GM10266 (cell line): Measurements from ENCODE around the gene ZDHHC7.

Experiments used
- DNase-seq: peaks from one replicate; pipeline ENCODE4 v3.0.0; 2012; ENCODE audit errors: extremely low spot score
- CTCF ChIP-seq: IDR thresholded peaks from 2 replicates; pipeline ENCODE4 v1.5.1; 2012; ENCODE audit warnings: mild to moderate bottlenecking, low read depth; ENCODE audit not compliant: control insufficient read depth, insufficient read depth; ENCODE audit errors: missing control alignments

ZDHHC7 gene

GRCh38 chr16:84952335-84953189 lies 58.8 kb downstream of the ZDHHC7 start:
- peak; percentile 79 for TF ChIP-seq CTCF
- DNase-seq, result peak; percentile 80

- TF ChIP-seq CTCF, result peak; percentile 49
These were observed 60.4 kb downstream of the ZDHHC7 start for GRCh38 chr16:84950906-84951305.

GRCh38 chr16:84949772-84950436 lies 61.4 kb downstream of the ZDHHC7 start:
- TF ChIP-seq CTCF, result no peak
- no peak for DNase-seq

More at GRCh38 chr16:84950906-84951305, 60.4 kb downstream of the ZDHHC7 start:
- DNase-seq, result no peak

GRCh38 chr16:84948851-84949610 lies 62.3 kb downstream of the ZDHHC7 start:
- TF ChIP-seq CTCF, result no peak
- DNase-seq, result no peak

GRCh38 chr16:84947996-84948850 lies 63.1 kb downstream of the ZDHHC7 start:
- TF ChIP-seq CTCF, result no peak

GRCh38 chr16:84947022-84947421 lies 64.3 kb downstream of the ZDHHC7 start:
- DNase-seq, result no peak
- no peak for TF ChIP-seq CTCF

More at GRCh38 chr16:84947996-84948850, 63.1 kb downstream of the ZDHHC7 start:
- no peak for DNase-seq
